Ishikawa (cell line): Measurements from ENCODE around the gene C14orf132.
A peak's percentile ranks its signal among the peaks of the same experiment; 100 is the strongest.

Source experiments
- CEBPB ChIP-seq: IDR thresholded peaks from 2 replicates; pipeline ENCODE4 v1.6.1; 2012
- CREB1 ChIP-seq: IDR thresholded peaks from 2 replicates; pipeline ENCODE4 v1.6.1; 2012; ENCODE audit warnings: low read depth
- EGR1 ChIP-seq: IDR thresholded peaks from 2 replicates; pipeline ENCODE4 v1.6.1; 2012
- EP300 ChIP-seq: IDR thresholded peaks from 2 replicates; pipeline ENCODE4 v1.6.1; 2012; ENCODE audit warnings: borderline replicate concordance
- FOXM1 ChIP-seq: IDR thresholded peaks from 2 replicates; pipeline ENCODE4 v1.6.1; 2012; ENCODE audit warnings: low read depth, borderline replicate concordance
- NFIC ChIP-seq: IDR thresholded peaks from 2 replicates; pipeline ENCODE4 v1.6.1; 2012
- RAD21 ChIP-seq: IDR thresholded peaks from 2 replicates; pipeline ENCODE4 v1.6.1; 2012; ENCODE audit warnings: low read depth
- TAF1 ChIP-seq: IDR thresholded peaks from 2 replicates; pipeline ENCODE4 v1.6.1; 2012; ENCODE audit warnings: low read depth, mild to moderate bottlenecking
- TCF12 ChIP-seq: IDR thresholded peaks from 2 replicates; pipeline ENCODE4 v1.6.1; 2012; ENCODE audit warnings: low read depth
- TEAD4 ChIP-seq: IDR thresholded peaks from 2 replicates; pipeline ENCODE4 v1.6.1; 2012
- YY1 ChIP-seq: IDR thresholded peaks from 2 replicates; pipeline ENCODE4 v1.6.1; 2012; ENCODE audit warnings: low read depth
- ZBTB7A ChIP-seq: IDR thresholded peaks from 2 replicates; pipeline ENCODE4 v1.6.1; 2012; ENCODE audit warnings: low read depth
- TF ChIP-seq, protein P1 (sequence below): IDR thresholded peaks from 2 replicates; pipeline ENCODE4 v1.6.1; 2012
- TF ChIP-seq, protein P2 (sequence below): IDR thresholded peaks from 2 replicates; pipeline ENCODE4 v1.6.1; 2012; ENCODE audit warnings: low read depth, mild to moderate bottlenecking
- TF ChIP-seq, protein P3 (sequence below): IDR thresholded peaks from 2 replicates; pipeline ENCODE4 v1.6.1; 2012

Gene C14orf132

DNA sequence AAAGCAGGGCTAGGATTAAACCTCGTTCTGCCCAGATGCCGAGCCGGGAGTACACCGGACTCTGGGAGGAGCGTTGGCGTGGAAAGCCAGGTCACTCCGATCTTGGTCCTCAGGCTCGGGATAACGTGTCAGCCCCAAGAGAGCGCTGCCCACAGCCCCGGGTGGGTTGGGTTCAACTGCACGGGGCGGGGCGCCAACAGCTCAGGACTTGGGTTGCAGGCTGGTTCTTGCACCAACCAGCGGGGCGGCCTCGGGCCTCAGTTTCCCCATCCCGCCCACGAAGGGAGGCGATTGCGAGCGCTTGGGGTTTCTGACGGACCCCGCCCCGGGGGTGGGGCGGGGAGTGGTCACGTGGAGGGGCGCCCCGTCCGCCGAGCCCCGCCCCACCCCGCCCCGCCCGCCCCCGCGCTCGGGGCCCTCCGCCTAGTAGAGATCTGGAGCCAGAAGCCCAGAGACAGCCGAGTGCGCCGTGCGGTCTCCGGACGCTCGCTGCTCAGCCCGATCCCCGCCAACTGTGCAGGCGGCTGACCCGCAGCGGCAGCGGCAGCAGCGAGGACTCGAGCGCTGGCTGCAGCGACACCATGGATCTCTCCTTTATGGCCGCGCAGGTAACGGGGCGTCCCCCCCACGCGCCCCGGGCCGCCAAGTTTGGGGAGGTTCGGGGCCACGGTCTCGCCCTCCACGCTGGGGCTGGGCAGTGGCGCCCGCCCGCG lies at the start of gene C14orf132:
Gene C14orf132 (plus strand): TSS at position 443 of the 713 bp plus-strand sequence. CDS start 139 bp downstream, at position 582.
- TF ChIP-seq, protein P1, sequence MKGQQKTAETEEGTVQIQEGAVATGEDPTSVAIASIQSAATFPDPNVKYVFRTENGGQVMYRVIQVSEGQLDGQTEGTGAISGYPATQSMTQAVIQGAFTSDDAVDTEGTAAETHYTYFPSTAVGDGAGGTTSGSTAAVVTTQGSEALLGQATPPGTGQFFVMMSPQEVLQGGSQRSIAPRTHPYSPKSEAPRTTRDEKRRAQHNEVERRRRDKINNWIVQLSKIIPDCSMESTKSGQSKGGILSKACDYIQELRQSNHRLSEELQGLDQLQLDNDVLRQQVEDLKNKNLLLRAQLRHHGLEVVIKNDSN, result peak; percentile 77
- TF ChIP-seq TEAD4, result no peak

DNA sequence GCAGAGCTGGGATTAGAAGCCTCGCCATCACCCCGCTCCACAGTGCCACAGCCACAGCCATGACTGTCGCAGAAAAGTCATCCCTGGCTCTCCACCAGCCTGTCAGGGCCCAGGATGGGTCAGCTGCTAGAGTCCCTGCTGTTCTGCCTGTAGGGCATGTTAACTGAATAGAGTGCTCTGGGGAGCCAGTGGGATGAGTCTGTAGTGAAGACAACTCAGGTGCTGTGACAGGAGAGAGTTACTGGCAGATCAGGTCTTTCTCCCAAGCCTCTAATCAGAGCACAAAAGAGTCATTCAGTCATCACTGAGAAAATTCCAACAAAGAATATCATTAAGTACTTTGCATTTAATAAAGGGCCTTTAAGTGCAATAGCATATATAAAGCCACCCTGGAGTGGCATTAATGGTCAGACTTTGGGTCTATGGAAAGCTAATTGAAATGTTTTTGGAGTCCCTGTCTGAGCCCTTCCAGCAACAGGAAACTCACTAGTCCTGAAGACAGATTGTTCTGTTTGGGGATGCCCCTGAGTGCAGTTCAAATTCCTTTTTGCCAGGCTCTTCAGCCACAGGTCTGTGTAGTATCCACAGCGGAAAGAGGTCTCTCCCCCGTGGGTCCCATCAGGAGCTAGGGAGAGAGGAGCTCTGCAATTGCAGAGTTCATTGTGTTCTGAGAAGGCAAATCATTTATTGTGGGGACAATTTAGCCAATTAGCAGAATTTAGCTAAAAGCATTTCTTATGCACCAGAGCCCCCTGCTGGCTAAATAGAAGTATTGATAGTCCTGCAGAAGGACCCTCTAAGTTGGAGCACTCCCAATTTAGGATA lies 45.2 kb upstream of the C14orf132 start:
- TF ChIP-seq FOXM1 (no peak), TEAD4 (no peak), TAF1 (no peak), EGR1 (no peak), RAD21 (peak; percentile 87), NFIC (no peak)
- TF ChIP-seq, protein P2, sequence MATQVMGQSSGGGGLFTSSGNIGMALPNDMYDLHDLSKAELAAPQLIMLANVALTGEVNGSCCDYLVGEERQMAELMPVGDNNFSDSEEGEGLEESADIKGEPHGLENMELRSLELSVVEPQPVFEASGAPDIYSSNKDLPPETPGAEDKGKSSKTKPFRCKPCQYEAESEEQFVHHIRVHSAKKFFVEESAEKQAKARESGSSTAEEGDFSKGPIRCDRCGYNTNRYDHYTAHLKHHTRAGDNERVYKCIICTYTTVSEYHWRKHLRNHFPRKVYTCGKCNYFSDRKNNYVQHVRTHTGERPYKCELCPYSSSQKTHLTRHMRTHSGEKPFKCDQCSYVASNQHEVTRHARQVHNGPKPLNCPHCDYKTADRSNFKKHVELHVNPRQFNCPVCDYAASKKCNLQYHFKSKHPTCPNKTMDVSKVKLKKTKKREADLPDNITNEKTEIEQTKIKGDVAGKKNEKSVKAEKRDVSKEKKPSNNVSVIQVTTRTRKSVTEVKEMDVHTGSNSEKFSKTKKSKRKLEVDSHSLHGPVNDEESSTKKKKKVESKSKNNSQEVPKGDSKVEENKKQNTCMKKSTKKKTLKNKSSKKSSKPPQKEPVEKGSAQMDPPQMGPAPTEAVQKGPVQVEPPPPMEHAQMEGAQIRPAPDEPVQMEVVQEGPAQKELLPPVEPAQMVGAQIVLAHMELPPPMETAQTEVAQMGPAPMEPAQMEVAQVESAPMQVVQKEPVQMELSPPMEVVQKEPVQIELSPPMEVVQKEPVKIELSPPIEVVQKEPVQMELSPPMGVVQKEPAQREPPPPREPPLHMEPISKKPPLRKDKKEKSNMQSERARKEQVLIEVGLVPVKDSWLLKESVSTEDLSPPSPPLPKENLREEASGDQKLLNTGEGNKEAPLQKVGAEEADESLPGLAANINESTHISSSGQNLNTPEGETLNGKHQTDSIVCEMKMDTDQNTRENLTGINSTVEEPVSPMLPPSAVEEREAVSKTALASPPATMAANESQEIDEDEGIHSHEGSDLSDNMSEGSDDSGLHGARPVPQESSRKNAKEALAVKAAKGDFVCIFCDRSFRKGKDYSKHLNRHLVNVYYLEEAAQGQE, result no peak

DNA sequence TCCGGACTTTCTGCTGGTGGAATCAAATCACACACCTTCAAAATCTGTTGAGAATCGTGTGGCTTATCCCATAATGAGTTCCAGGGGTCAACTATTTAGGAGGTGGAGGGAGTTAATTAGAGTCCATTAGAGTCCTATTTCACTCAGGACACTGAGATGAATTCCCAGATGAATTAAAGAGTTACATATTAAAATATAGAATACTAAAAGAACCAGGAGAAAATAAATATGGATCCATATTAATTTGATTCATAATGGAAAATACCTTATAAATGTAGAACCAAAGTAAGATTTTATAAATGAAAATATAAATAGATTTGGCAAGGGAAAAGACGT lies 44.6 kb upstream of the C14orf132 start:
- TF ChIP-seq TEAD4 (no peak), CEBPB (no peak), TCF12 (no peak), FOXM1 (no peak), ZBTB7A (no peak), NFIC (no peak), EP300 (no peak), CREB1 (no peak), RAD21 (no peak), TAF1 (no peak)
- TF ChIP-seq, protein P1, result no peak
- TF ChIP-seq, protein P3, sequence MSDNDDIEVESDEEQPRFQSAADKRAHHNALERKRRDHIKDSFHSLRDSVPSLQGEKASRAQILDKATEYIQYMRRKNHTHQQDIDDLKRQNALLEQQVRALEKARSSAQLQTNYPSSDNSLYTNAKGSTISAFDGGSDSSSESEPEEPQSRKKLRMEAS, result no peak
- TF ChIP-seq, protein P2, result no peak

DNA sequence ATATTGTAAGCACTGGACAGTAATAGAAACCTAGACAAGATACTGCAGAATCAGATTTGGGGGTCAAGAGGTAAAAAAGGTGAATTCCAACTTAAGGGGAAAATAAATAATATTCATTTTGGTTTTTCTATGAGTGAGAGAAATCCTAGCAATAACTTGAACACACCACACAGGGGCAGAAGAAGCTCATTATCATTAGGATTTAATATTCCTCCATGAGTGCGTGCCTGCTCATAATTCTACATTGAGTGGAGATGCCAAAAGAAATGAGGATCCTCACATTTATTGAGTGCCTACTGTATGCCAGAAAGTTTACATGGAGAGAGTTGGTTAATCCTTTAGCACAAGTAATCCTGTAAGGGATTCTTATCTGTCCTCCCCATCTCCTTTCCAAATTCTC lies 40.5 kb upstream of the C14orf132 start:
- TF ChIP-seq, protein P2, result no peak
- TF ChIP-seq TEAD4 (no peak), RAD21 (peak; percentile 34; the same call in 1 of the 2 replicates)

DNA sequence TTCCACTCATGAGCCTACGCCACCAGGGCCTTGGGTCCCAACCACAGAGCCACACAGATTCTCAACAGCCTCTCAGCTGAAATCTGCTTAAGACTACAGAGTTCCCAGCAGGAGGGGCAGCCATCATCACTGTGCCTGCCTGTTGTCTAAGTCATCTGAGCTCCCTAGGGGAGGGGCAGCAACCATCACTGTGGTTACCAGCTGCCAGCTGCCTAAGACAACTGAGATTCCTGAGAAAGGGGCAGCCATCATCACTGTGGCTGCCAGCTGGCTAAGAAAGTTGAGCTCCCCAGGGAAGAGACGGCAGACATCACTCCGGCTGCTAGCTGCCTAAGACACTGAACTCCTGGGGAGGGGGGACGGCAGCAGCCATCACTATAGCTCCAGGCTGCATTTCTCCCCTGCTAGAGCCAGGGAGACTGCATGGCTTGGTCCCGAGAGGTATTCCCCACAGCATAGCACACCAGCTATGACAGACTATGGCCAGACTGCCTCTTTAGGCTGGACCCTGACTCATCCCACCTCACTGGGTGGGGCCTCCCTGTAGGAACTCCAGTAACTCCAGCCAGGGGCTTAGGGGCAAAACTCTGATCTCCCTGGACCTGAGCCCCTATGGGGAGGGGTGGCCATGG lies 37.2 kb upstream of the C14orf132 start:
- TF ChIP-seq, protein P3, result no peak
- TF ChIP-seq EGR1, result no peak
- no peak for TF ChIP-seq ZBTB7A
- TF ChIP-seq, protein P1, result no peak
- TF ChIP-seq CREB1, result no peak
- TF ChIP-seq NFIC, result no peak
- TF ChIP-seq TCF12, result no peak
- TF ChIP-seq TEAD4, result no peak
- no peak for TF ChIP-seq TAF1
- TF ChIP-seq, protein P2, result no peak
- no peak for TF ChIP-seq YY1
- TF ChIP-seq RAD21, result no peak
- TF ChIP-seq CEBPB, result no peak
- TF ChIP-seq EP300, result no peak
- no peak for TF ChIP-seq FOXM1
